Panc1 (cell line): ENCODE results near the gene CARMIL1. TPM values are rescaled to one million over a fixed set of nuclear protein-coding genes. Genes with fewer than 3 reads are reported as not detected.

ENCODE experiments used
- ATAC-seq: fragments of 200-7000 bp; cut with Tn5 transposase; 2 replicates; pipeline ENCODE4 v1.9.1; 2020; ENCODE audit warnings: mild to moderate bottlenecking, moderate library complexity
- BruUV-seq: library from RNA; stranded (reverse); fragments of 400-500 nt; replicated peaks from 2 replicates; lab custom pipeline; 2021; lab: Mats Ljungman, UMichigan
- CTCF ChIA-PET: fragments of 300-600 bp; sonication (Branson Sonifier 250); formaldehyde crosslinking; loops from one replicate; lab custom pipeline; 2022; ENCODE audit warnings: antibody characterized with exemption; lab: Charles Lee
- POLR2A ChIA-PET: fragments of 300-600 bp; sonication (Branson Sonifier 250); formaldehyde crosslinking; loops from one replicate; lab custom pipeline; 2022; ENCODE audit warnings: antibody characterized with exemption; lab: Charles Lee
- DNase-seq: peaks from one replicate; pipeline ENCODE4 v3.0.0-alpha.2; 2010; ENCODE audit warnings: low read depth, low spot score
- H3K27ac ChIP-seq: 2 replicates; pipeline ENCODE4 v1.5.1; 2011; ENCODE audit warnings: mild to moderate bottlenecking, low read length, inconsistent platforms
- H3K27me3 ChIP-seq: fragments of 200-500 bp; sonication (Bioruptor generic); 2 replicates; pipeline ENCODE4 v1.6.0; 2014; ENCODE audit warnings: low read length, inconsistent platforms; ENCODE audit not compliant: control insufficient read depth, insufficient read depth
- H3K36me3 ChIP-seq: fragments of 200-500 bp; sonication (Bioruptor generic); 2 replicates; pipeline ENCODE4 v1.5.1; 2014; ENCODE audit warnings: inconsistent platforms, mild to moderate bottlenecking, low read length, moderate library complexity; ENCODE audit not compliant: control insufficient read depth, insufficient read depth
- H3K4me1 ChIP-seq: 2 replicates; pipeline ENCODE4 v1.5.1; 2011; ENCODE audit warnings: inconsistent platforms, mild to moderate bottlenecking, low read length, moderate library complexity; ENCODE audit not compliant: control insufficient read depth, insufficient read depth
- H3K4me3 ChIP-seq, 2 experiments: 2 replicates each; pipeline ENCODE4 v1.5.1; 2011 to 2012; ENCODE audit warnings: low read depth in 2 of 2, low read length in 2 of 2, mild to moderate bottlenecking in 2 of 2, inconsistent platforms in 1 of 2, moderate library complexity in 1 of 2
- H3K9me3 ChIP-seq: fragments of 200-500 bp; sonication (Bioruptor generic); 2 replicates; pipeline ENCODE4 v1.5.1; 2014; ENCODE audit warnings: low read depth, mild to moderate bottlenecking, inconsistent platforms, low read length, moderate library complexity; ENCODE audit not compliant: control insufficient read depth, insufficient read depth
- CTCF ChIP-seq: fragments of 450-650 bp; IDR thresholded peaks from 2 replicates; pipeline ENCODE4 v1.5.1; 2017; ENCODE audit warnings: mild to moderate bottlenecking
- POLR2AphosphoS5 ChIP-seq: IDR thresholded peaks from 2 replicates; pipeline ENCODE4 v1.6.1; 2012; ENCODE audit warnings: mild to moderate bottlenecking, low read depth, low read length, moderate library complexity
- REST ChIP-seq, 2 experiments: IDR thresholded peaks; 2 replicates each; pipeline ENCODE4 v1.6.1; 2011 to 2012; ENCODE audit warnings: low read depth in 2 of 2, control low read depth in 1 of 2, low read length in 1 of 2, mild to moderate bottlenecking in 1 of 2, moderate library complexity in 1 of 2; ENCODE audit not compliant: insufficient read depth in 1 of 2
- SIN3A ChIP-seq: IDR thresholded peaks from 2 replicates; pipeline ENCODE4 v1.6.1; 2012; ENCODE audit warnings: low read depth, mild to moderate bottlenecking, low read length, moderate library complexity, borderline replicate concordance; ENCODE audit not compliant: insufficient read depth
- TCF7L2 ChIP-seq: IDR thresholded peaks from 2 replicates; pipeline ENCODE4 v1.6.1; 2011; ENCODE audit warnings: mild to moderate bottlenecking, low read depth, low read length, inconsistent platforms
- in situ Hi-C: cut with HindIII; loops from 2 replicates; pipeline ENCODE4 v1.10.0; 2016; ENCODE audit warnings: low sequenced_read_pairs, low pct_unique_long_range_greater_than_20kb
- intact Hi-C: fragments of 100-400 bp; cut with micrococcal nuclease; formaldehyde crosslinking; loops from one replicate; pipeline ENCODE4 v1.10.0; 2022; ENCODE audit not compliant: unreplicated experiment
- total RNA-seq: library from RNA; stranded (reverse); gene quantifications from one replicate; pipeline ENCODE4 v1.2.1, GENCODE V29; 2021; ENCODE audit not compliant: unreplicated experiment

Gene CARMIL1
- total RNA-seq, 1 experiment from 2014 or later: 4.0 TPM

- no peak overlapping the region for H3K4me3 ChIP-seq
- ChIA-PET CTCF (no interaction called here), POLR2A (no interaction called here)
- no TSS peak for BruUV-seq
- in situ Hi-C loops: no loop called here
- no peaks in the 10 kb centered on the region for H3K36me3 ChIP-seq
- ATAC-seq (no peak), DNase-seq (no peak)
- no peaks in the 10 kb centered on the region for H3K27me3 ChIP-seq
- intact Hi-C loops: no loop called here
- no peaks in the 10 kb centered on the region for H3K9me3 ChIP-seq
- TF ChIP-seq SIN3A (no peak), REST (IDR thresholded peaks at IDR 0.05; ENCODE audit: insufficient read depth in 1 of 2, low read depth in 2 of 2, low read length in 1 of 2) (no peak), CTCF (no peak), POLR2AphosphoS5 (no peak), TCF7L2 (no peak)
- no peak overlapping the region for H3K27ac ChIP-seq
- no peaks in the 10 kb centered on the region for H3K4me1 ChIP-seq
Measured at GRCh38 chr6:25239498-25239897, 39.7 kb upstream of the CARMIL1 start.

GRCh38 chr6:25242567-25242966 is 36.6 kb upstream of the CARMIL1 start:
- intact Hi-C loops (no loop called here), in situ Hi-C loops (no loop called here)
- no TSS peak for BruUV-seq
- DNase-seq (no peak), ATAC-seq (no peak)
- ChIA-PET CTCF (no interaction called here), POLR2A (interaction anchor here (0.5 kb wide), 1 partner anchor 112 kb away, joined by 6 read pairs; no protein-coding TSS in a partner anchor)
- H3K9me3 ChIP-seq: no peaks in the 10 kb centered on the region
- H3K27ac ChIP-seq: no peak overlapping the region
- H3K4me3 ChIP-seq: no peak overlapping the region
- H3K4me1 ChIP-seq: no peaks in the 10 kb centered on the region
- H3K36me3 ChIP-seq: no peaks in the 10 kb centered on the region
- no peaks in the 10 kb centered on the region for H3K27me3 ChIP-seq
- TF ChIP-seq TCF7L2: no peak
- no peak for TF ChIP-seq POLR2AphosphoS5
- no peak for TF ChIP-seq CTCF
- no peak for TF ChIP-seq SIN3A
- no peak for TF ChIP-seq REST (IDR thresholded peaks at IDR 0.05; ENCODE audit: insufficient read depth in 1 of 2, low read depth in 2 of 2, low read length in 1 of 2)
